ENCODE measurements around the gene BCHE.

- TF ChIP-seq POLR2A (IDR thresholded peaks at IDR 0.05) (no peak), CTCF (IDR thresholded peaks at IDR 0.05) (no peak)
Measured at GRCh38 chr3:165846056-165846455, 8.8 kb upstream of the BCHE start.
